ENCODE results near the gene ADK. TPM values are rescaled to one million over a fixed set of nuclear protein-coding genes. Genes with fewer than 3 reads are reported as not detected.

Gene ADK
- polyA plus RNA-seq, 1 donor (not counting 4 experiments of a cell fraction or from before 2014, with no cell fraction given), result 139 TPM

GRCh38 chr10:74743401-74743800 lies 592.4 kb downstream of the ADK start:
- FAIRE-seq (no peak), DNase-seq (ENCODE audit: low read depth, low spot score) (no peak)
- Histone ChIP-seq H4K20me1 (ENCODE audit: control insufficient read depth, extremely low read depth, insufficient read depth, low read length) (no peaks in the 10 kb centered on the region), H3K4me3 (ENCODE audit: control insufficient read depth in 2 of 3, extremely low read depth in 1 of 3, insufficient read depth in 2 of 3, low read depth in 1 of 3, low read length in 3 of 3) (no peak overlapping the region), H3K9me3 (ENCODE audit: control insufficient read depth, low read depth, low read length) (no peaks in the 10 kb centered on the region), H3K4me2 (ENCODE audit: control insufficient read depth, extremely low read depth, insufficient read depth, low read depth, low read length) (no peak overlapping the region), H3K9ac (ENCODE audit: control insufficient read depth, extremely low read depth, insufficient read depth, low read length) (no peak overlapping the region), H3K9me1 (ENCODE audit: control insufficient read depth, extremely low read depth, insufficient read depth, low read length) (no peaks in the 10 kb centered on the region), H3K36me3 (ENCODE audit: control insufficient read depth in 2 of 2, extremely low read depth in 1 of 2, insufficient read depth in 2 of 2, low read length in 2 of 2) (no peaks in the 10 kb centered on the region), H3K27ac (ENCODE audit: control insufficient read depth, insufficient read depth, low read length) (no peak overlapping the region), H3K27me3 (ENCODE audit: control insufficient read depth, extremely low read depth, insufficient read depth, low read length) (no peaks in the 10 kb centered on the region), H2AFZ (ENCODE audit: control insufficient read depth, low read length) (no peak overlapping the region), H3K79me2 (ENCODE audit: control insufficient read depth, insufficient read depth, low read length) (no peaks in the 10 kb centered on the region), H3K4me1 (ENCODE audit: control insufficient read depth, extremely low read depth, insufficient read depth, low read length) (no peaks in the 10 kb centered on the region)
- no peak for TF ChIP-seq EZH2 (IDR thresholded peaks at IDR 0.05; ENCODE audit: low read length)
- no peak for TF ChIP-seq CTCF (optimal IDR thresholded peaks at IDR 0.05 in 1 of 3, IDR thresholded peaks at IDR 0.05 in 1 of 3, conservative IDR thresholded peaks at IDR 0.05 in 1 of 3; ENCODE audit: extremely low read depth in 1 of 3, insufficient read depth in 2 of 3, low read length in 3 of 3)
- dilution Hi-C loops (cut with MboI; ENCODE audit: extremely low pct_ligation_motif_present, low sequenced_read_pairs), result no loop called here

- Histone ChIP-seq H3K4me2 (ENCODE audit: control insufficient read depth, extremely low read depth, insufficient read depth, low read depth, low read length) (no peak overlapping the region), H3K79me2 (ENCODE audit: control insufficient read depth, insufficient read depth, low read length) (no peaks in the 10 kb centered on the region), H3K9me1 (ENCODE audit: control insufficient read depth, extremely low read depth, insufficient read depth, low read length) (no peaks in the 10 kb centered on the region), H2AFZ (ENCODE audit: control insufficient read depth, low read length) (no peak overlapping the region), H3K36me3 (ENCODE audit: control insufficient read depth in 2 of 2, extremely low read depth in 1 of 2, insufficient read depth in 2 of 2, low read length in 2 of 2) (no peaks in the 10 kb centered on the region), H4K20me1 (ENCODE audit: control insufficient read depth, extremely low read depth, insufficient read depth, low read length) (no peaks in the 10 kb centered on the region), H3K27me3 (ENCODE audit: control insufficient read depth, extremely low read depth, insufficient read depth, low read length) (no peaks in the 10 kb centered on the region), H3K4me1 (ENCODE audit: control insufficient read depth, extremely low read depth, insufficient read depth, low read length) (no peaks in the 10 kb centered on the region), H3K27ac (ENCODE audit: control insufficient read depth, insufficient read depth, low read length) (no peak overlapping the region), H3K9ac (ENCODE audit: control insufficient read depth, extremely low read depth, insufficient read depth, low read length) (no peak overlapping the region), H3K4me3 (ENCODE audit: control insufficient read depth in 2 of 3, extremely low read depth in 1 of 3, insufficient read depth in 2 of 3, low read depth in 1 of 3, low read length in 3 of 3) (no peak overlapping the region), H3K9me3 (ENCODE audit: control insufficient read depth, low read depth, low read length) (no peaks in the 10 kb centered on the region)
- FAIRE-seq (no peak), DNase-seq (ENCODE audit: low read depth, low spot score) (no peak)
- dilution Hi-C loops (cut with MboI; ENCODE audit: extremely low pct_ligation_motif_present, low sequenced_read_pairs), result no loop called here
- TF ChIP-seq EZH2 (IDR thresholded peaks at IDR 0.05; ENCODE audit: low read length), result no peak
- TF ChIP-seq CTCF (optimal IDR thresholded peaks at IDR 0.05 in 1 of 3, IDR thresholded peaks at IDR 0.05 in 1 of 3, conservative IDR thresholded peaks at IDR 0.05 in 1 of 3; ENCODE audit: extremely low read depth in 1 of 3, insufficient read depth in 2 of 3, low read length in 3 of 3), result no peak
Measured at GRCh38 chr10:74745449-74745848, 594.4 kb downstream of the ADK start.
